ENCODE data around the gene FCN1.

The FCN1 gene

DNA sequence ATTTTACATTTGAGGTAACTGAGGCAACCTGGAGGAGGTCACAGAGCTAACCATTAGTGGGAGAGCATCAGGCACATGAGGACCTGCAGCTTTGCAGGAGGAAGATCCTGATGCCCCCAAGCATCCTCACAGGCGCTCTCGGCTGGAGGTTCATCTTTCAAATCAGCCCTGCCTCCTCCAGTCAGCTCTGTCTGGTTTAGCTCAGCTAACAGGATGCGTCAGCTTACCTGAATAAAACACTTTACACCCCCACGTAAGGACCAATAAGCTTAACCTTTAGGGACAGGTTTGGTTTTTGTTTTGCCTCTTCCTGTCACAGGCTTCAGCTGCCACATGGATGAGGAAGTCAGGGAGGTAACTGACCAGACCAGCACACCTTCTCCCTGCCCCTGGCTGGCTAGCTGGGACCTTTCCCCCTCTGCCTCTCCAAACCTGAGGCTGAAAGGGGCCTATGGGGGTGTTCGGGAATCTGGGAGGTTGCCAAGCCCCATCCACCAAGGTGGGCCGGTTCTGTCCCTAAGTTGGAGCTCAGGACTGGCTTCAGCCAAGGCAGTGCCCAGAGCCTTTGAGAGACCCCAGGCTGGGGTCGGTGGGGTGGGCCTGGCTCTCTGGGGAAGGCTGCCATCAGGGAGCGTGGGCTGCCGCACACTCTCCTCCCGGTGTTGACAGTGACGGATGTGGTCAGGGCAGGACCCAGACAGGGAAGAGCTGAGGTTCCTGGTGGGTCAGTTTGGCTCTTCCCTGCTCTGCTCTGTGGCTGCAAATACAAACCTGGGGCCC is 20.0 kb upstream of the FCN1 start:
- no peak for DNase-seq

DNA sequence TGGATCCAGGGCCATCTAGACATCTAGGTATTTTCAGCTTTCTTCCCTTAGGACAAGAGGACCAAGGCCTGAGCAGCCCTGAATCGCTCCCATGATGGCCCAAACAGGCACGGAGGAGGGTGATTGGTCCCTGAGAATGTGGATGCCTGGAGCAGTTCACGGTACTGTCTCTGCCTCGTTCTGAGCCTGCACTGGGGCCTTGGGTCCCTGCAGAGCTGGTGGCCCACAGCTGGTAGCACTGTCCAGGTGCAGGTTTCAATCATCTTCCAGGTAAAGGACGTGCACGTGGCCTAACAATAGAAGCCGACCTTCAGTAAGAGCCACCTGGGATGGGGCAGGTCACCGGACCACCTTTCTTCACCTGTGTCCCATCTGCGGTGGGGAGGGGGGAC is 19.4 kb upstream of the FCN1 start:
- DNase-seq: no peak

- peak in 1 of 58 donors; percentile 17 for DNase-seq
Observed at GRCh38 chr9:134936346-134937163, 18.8 kb upstream of the FCN1 start.

DNA sequence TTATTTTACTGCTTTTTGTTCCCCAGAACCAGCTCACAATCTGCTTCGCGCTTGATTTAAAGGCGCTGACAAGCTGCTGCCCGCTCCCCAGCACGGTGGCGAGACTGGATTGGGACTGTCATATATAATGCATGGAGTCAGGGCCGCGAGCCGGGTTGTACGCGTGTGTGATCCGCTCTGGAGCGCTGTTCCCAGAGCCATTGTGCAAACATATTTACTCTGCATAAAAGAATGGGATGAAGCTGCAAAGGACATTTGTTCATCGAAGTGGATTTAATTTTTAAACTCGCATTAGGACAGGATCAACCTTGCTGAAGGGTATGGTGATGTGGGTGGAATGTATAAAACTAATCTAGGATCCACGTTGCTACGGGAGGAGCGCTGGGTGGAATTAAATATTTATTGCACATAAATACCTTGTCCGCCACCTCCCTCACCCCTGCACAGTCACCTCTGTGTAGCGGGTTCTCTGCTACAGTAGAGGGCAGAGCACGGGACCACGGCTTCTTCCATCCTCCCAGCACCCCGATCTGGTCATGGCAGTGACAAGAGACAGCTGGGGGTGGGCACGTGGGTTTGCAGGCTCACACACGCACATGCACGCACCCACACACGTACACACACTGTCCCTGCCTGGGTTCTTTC is 18.1 kb upstream of the FCN1 start:
- DNase-seq: no peak

GRCh38 chr9:134935056-134935640 is 17.4 kb upstream of the FCN1 start:
- no peak for DNase-seq

DNA sequence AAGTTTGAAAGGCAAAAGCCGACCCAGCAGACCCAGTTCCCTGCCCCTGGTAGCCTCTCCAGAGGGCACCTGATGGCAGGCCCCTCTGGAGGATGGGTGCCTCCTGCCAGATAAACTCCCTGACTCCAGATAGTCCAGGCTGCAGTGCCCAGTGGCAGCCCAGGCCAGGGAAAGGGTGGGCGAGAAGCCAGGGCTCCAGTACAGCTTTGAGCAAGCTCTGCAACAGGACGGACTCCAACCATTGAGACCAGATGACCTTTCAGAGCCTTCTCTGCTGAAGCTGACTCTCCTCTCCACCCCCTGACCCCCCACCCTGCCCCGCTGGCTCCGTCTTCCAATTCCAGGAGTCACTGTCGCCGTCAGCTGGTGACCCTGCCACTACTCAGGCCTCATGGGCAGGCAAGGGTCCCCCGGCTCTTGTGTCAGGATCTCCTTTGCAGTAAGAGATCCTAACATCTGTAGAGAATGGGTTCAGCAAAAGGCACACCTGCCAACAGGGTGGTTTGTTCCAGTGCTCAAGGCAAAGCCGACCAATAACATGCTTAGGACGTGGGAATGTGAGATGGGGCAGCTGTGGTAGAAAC is 15.5 kb upstream of the FCN1 start:
- DNase-seq: no peak

DNA sequence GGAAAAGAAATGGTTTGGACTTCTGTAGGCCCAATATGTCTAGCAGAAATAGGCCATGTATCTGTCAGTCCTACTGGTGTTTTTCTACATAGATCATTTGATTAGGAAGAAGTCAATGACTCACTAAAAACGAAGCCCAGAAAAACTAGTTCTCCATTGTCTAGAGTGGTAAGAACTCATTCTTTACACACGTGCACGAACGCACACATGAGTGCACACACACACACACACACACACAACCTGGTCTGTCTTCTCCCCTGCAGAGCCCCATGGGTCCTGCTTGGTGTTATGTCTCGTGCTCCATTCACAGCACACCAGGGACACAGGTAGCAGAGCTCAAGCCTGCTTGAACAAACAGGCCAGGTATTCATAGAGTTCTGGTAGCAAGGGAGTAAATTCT is 14.9 kb upstream of the FCN1 start:
- DNase-seq: no peak

DNA sequence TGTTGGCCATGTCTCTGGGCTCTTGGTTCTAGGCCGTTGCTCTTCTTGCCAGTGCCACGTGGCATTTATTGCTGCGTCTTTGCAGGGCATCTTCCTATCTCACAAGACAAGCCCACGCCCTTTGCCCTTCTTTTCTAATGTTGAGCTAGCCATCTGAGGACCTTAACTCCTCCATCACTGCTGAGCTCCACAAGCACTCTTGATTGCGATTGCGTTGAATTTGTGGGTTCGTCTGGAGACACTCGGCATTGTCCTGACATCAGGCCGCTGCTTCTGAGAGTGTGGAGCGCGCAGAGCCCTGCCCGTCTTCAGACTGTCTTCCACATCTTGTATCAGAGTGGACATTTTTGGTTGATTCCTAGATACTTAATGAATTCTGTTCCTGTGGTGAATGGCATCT is 14.5 kb upstream of the FCN1 start:
- DNase-seq: no peak

DNA sequence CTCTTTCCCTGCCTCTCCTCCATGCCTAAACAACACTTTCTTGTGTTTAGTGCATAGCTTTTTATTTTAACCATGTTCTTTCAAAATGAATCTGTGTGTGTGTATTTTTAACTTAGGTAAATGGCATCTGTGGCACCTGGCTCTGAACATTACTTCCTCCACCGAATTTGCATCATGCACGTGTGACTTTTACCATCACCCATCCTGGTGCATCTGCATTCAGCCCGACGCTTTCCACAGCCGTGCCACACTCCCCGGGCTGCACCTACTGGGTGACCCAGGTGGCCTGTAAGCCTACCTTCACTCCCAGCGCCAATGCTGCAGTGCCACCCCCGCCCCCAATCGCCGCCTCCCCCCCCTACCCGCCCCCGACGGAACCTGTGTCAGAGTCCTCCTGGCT is 12.7 kb upstream of the FCN1 start:
- no peak for DNase-seq

DNA sequence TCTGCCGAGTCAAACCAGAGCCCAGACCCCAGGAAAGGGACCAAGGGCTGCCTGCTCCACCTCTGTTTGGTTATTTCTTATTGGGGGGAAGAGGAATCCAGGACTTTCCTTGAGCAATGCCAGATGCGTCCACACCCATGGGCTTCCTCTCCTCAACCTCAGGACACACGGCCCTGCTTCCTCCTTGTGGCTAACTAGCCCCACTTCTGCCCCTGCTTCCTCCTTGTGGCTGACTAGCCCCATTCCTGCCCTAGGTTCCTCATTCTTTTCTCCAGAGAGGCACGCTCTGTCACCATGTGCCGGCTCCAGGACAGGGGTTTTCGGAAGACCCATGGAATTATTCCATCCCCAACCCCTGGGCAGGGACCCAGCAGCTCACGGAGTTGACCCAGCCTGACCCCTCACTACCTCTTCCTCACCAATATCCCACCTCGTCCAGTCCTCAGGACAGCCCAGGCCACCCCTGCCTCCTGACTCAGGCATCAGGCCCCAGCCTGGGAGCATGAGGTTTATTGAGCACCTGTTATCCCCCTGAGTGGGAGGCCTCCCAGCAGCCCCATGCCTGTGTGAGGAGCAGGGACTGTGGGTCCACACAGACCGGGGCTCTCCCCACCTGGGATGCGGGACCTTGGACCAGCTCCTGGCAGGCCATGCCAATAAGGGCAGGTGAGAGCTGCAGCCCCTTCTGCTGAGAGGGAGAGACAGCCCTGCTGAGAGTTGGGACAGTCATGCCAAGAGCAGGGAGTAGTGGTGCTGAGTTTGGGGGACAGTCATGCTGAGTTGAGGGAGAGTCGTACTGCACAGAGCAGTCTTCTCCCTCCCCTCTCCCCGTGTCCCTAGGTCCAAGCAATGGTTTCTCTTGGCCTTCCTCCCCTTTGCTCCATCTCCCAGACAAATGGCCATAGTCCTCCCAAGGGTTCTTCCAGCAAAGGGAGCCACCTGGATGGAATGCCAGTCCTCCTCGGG is 11.8 kb upstream of the FCN1 start:
- peak in 6 of 58 donors; percentile 7 to 27 (median 14) for DNase-seq

- DNase-seq: no peak
Observed at GRCh38 chr9:134928436-134929192, 10.9 kb upstream of the FCN1 start.

- DNase-seq: no peak
Observed at GRCh38 chr9:134925011-134925511, 7.3 kb upstream of the FCN1 start.

DNA sequence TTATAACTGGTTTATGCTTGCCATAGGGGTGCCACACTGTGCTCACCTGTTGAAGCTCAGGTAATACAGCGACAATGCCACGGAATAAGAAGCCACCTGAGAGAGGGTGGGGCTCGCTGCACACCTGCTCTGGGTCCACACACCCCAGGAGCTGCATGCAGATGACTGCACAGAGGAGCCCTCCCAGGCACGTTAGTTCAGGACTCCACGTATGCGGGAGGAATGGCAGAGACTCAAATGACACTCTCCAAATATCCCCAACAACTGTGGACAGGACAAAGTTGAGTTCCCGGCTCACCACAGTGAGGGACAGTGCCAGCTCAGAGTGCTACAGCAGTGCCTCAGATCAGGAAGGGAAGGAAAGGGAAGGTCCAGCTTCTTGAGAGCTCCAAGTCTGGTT is 5.8 kb upstream of the FCN1 start:
- DNase-seq: no peak

DNA sequence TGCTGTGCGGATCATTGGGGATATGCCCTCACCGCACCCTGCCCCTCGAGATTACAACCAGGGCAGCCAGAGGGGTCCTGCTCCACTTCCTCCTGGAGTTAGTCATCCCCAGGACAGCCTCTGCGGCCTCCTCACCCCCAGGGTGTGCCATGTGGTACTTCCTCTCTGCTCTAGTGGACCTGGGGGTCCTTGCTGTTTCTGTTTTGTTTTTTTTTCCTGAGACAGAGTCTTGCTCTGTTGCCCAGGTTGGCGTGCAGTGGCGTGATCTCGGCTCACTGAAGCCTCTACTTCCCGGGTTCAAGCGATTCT is 5.2 kb upstream of the FCN1 start:
- DNase-seq: no peak

GRCh38 chr9:134922066-134922931 is 4.6 kb upstream of the FCN1 start:
- no peak for DNase-seq

DNA sequence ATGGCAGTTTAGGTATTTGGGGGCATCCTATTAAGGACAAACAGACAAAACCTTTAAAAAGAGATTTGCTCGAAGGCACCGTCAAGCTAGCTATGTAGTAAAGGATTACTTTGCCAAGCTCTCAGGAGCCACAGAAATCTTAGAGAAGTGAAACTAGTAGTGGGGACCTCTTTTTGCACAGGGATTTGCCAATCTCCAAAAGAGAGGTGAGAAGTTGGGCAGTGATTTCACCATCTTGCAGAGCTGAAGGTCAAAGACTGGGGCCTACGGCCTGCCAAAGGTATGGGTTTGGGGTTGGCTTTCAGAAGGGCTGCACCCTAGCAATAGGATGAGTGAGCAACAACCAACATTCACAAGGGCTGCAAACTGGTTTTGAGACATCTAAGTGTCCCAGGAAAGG is 1.6 kb upstream of the FCN1 start:
- DNase-seq: no peak

GRCh38 chr9:134918646-134919045 is 934 bp upstream of the FCN1 start:
- DNase-seq: no peak

DNA sequence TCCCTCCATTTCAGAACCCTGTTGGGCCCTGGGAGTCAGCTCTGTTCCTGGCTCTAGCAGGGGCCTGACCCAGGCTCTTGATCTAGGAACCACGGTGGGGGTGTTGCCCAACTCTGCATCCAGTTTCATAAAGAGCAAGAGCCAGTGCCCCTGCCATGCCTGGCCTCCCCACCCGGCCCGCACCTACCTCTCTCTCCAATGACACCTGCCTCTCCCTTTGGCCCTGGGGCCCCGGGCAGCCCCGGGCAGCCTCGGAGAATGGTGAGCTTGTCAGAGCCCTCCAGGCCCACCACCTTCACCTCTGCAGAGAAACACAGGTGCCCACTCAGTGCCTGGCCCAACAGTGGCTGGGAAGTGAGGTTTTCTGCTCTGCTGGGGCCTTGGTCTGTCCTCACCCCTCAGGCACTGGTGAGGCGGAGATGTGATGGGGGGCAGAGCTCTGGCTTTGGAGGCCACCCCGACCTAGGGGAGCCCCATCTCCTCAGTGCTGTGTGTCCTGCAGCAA is 1.5 kb downstream of the FCN1 start:
- no peak for DNase-seq
